GM21526 (cell line): Measurements from ENCODE around the gene CARHSP1.
"Not testable (repeated sequence)": the region's sequence is repeated elsewhere in the genome, so short reads cannot be mapped to it uniquely, and the experiment has no call there.

ENCODE experiments used
- ATAC-seq: cut with Tn5 transposase; IDR thresholded peaks from one replicate; pipeline ENCODE4 v1.9.1; 2021; ENCODE audit warnings: moderate library complexity; ENCODE audit not compliant: unreplicated experiment, low FRiP score

The CARHSP1 gene

DNA sequence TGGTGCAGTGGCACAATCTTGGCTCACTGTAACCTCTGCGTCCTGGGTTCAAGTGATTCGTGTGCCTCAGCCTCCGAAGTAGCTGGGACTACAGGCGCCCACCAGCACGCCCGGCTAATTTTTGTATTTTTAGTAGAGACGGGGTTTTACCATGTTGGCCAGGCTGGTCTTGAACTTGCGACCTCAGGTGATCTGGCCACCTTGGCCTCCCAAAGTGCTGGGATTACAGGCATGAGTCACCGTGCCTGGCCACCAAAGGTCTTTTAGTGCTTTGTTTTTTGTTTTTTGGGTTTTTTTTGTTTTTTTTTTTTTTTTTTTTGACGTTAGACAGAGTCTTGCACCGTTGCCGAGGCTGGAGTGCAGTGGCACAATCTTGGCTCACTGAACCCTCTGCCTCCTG is 65.1 kb downstream of the CARHSP1 start:
- ATAC-seq = not testable (repeated sequence)
